ENCODE results near the gene EIF2S1. TPM values are rescaled to one million over a fixed set of nuclear protein-coding genes. Genes with fewer than 3 reads are reported as not detected.

EIF2S1 gene
- total and polyA plus RNA-seq, 2 of the 13 experiments (the other 11 are each of a cell fraction or from before 2014, with no cell fraction given) = 49.1 to 246 TPM

DNA sequence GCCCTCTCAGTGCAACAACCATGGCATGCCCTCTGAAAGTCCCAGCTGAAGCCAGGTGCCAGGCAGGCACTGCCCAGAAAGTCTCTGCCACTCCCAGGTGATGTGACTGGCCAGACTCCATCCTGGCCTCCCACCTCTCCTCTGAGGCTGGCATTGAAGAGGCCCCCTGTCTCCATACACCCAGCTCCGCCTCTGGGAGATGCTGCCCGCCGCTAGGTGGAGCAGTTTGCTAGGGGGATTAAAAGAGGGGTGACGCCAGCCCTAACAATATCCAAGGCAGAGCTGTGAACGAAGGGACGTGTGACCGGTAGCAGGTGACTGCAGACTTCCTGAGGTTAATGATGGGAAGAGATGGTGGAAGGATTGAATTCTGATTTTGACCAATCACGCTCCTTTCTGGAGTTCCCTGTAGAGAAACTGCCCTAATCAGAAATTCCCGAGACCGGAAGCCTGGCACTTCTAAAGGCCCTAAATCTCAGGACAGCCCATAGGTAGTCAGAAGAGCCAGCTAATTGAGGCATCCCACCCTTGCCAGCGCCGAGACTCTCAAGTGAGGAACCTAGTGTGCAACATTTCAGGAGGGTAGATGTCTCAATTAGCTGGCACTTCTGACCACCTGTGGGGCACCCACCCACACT lies 60.1 kb downstream of the EIF2S1 start:
- no TSS peak for BruUV-seq (replicated peaks)
- DNase-seq (ENCODE audit: low spot score) (peak; percentile 32), ATAC-seq (peak; percentile 90), FAIRE-seq (no peak)
- Histone ChIP-seq H3K36me3 (replicated peaks in 1 of 2; ENCODE audit: control insufficient read depth in 1 of 2, insufficient read depth in 2 of 2, low read length in 2 of 2) (no peaks in the 10 kb centered on the region), H3K9me3 (ENCODE audit: low read length) (no peaks in the 10 kb centered on the region), H2AFZ (ENCODE audit: low read length) (no peak overlapping the region), H3K79me2 (ENCODE audit: insufficient read depth, low read length) (no peaks in the 10 kb centered on the region), H3K4me2 (ENCODE audit: low read depth, low read length) (peak overlapping the region; percentile 14; the same call in 1 of the 2 replicates), H4K20me1 (ENCODE audit: insufficient read depth, low read length) (no peaks in the 10 kb centered on the region), H3K27ac (ENCODE audit: extremely low read length, insufficient read depth, low read length) (no peak overlapping the region), H3K27me3 (ENCODE audit: control insufficient read depth in 1 of 2, insufficient read depth in 2 of 2, low read length in 2 of 2) (peaks cover 2 to 6% of the 10 kb centered on the region in 2 experiments; a peak in 3 of 5 replicates), H3K4me1 (ENCODE audit: insufficient read depth, low read length) (peaks cover 10% of the 10 kb centered on the region; the same call in 1 of the 2 replicates), H3K4me3 (replicated peaks in 1 of 3; ENCODE audit: insufficient read depth in 1 of 3, low read depth in 2 of 3, low read length in 3 of 3) (no peak overlapping the region), H3K9ac (ENCODE audit: insufficient read depth, low read depth, low read length) (no peak overlapping the region)
- ChIA-PET CTCF (ENCODE audit: low intra/inter-chr PET ratio, low total read pairs) (interaction anchor here (0.8 kb wide), 1 partner anchor 1061 kb away, joined by 3 read pairs; no protein-coding TSS in a partner anchor), POLR2A (no interaction called here)
- WGBS (ENCODE audit: low lambda C conversion rate) = 12% methylated on average over 10 of the region's 12 CpGs
- TF ChIP-seq, protein P1, sequence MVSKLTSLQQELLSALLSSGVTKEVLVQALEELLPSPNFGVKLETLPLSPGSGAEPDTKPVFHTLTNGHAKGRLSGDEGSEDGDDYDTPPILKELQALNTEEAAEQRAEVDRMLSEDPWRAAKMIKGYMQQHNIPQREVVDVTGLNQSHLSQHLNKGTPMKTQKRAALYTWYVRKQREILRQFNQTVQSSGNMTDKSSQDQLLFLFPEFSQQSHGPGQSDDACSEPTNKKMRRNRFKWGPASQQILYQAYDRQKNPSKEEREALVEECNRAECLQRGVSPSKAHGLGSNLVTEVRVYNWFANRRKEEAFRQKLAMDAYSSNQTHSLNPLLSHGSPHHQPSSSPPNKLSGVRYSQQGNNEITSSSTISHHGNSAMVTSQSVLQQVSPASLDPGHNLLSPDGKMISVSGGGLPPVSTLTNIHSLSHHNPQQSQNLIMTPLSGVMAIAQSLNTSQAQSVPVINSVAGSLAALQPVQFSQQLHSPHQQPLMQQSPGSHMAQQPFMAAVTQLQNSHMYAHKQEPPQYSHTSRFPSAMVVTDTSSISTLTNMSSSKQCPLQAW (CRISPR knock-in tag; IDR thresholded peaks at IDR 0.05) = no peak
- peak; percentile 60 for TF ChIP-seq STAG1 (CRISPR knock-in tag; IDR thresholded peaks at IDR 0.05)
- TF ChIP-seq ZNF770 (CRISPR knock-in tag; IDR thresholded peaks at IDR 0.05) = 0 out of 2 replicates have a peak, but pooled peaks have one; percentile 13
- peak; percentile 95 for TF ChIP-seq ZNF317 (CRISPR knock-in tag; IDR thresholded peaks at IDR 0.05)
- no peak for TF ChIP-seq ZBTB26 (CRISPR knock-in tag; IDR thresholded peaks at IDR 0.05; ENCODE audit: borderline replicate concordance)
- no peak for TF ChIP-seq FLYWCH1 (CRISPR knock-in tag; IDR thresholded peaks at IDR 0.05)
- TF ChIP-seq, protein P2, sequence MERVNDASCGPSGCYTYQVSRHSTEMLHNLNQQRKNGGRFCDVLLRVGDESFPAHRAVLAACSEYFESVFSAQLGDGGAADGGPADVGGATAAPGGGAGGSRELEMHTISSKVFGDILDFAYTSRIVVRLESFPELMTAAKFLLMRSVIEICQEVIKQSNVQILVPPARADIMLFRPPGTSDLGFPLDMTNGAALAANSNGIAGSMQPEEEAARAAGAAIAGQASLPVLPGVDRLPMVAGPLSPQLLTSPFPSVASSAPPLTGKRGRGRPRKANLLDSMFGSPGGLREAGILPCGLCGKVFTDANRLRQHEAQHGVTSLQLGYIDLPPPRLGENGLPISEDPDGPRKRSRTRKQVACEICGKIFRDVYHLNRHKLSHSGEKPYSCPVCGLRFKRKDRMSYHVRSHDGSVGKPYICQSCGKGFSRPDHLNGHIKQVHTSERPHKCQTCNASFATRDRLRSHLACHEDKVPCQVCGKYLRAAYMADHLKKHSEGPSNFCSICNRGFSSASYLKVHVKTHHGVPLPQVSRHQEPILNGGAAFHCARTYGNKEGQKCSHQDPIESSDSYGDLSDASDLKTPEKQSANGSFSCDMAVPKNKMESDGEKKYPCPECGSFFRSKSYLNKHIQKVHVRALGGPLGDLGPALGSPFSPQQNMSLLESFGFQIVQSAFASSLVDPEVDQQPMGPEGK (CRISPR knock-in tag; IDR thresholded peaks at IDR 0.05) = peak; percentile 41; the same call in 1 of the 2 replicates
- TF ChIP-seq, protein P3, sequence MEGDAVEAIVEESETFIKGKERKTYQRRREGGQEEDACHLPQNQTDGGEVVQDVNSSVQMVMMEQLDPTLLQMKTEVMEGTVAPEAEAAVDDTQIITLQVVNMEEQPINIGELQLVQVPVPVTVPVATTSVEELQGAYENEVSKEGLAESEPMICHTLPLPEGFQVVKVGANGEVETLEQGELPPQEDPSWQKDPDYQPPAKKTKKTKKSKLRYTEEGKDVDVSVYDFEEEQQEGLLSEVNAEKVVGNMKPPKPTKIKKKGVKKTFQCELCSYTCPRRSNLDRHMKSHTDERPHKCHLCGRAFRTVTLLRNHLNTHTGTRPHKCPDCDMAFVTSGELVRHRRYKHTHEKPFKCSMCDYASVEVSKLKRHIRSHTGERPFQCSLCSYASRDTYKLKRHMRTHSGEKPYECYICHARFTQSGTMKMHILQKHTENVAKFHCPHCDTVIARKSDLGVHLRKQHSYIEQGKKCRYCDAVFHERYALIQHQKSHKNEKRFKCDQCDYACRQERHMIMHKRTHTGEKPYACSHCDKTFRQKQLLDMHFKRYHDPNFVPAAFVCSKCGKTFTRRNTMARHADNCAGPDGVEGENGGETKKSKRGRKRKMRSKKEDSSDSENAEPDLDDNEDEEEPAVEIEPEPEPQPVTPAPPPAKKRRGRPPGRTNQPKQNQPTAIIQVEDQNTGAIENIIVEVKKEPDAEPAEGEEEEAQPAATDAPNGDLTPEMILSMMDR (CRISPR knock-in tag; IDR thresholded peaks at IDR 0.05) = peak; percentile 80
- TF ChIP-seq PITX1 (CRISPR knock-in tag; IDR thresholded peaks at IDR 0.05) = peak; percentile 88
- TF ChIP-seq ERF (CRISPR knock-in tag; IDR thresholded peaks at IDR 0.05) = no peak
- 0 out of 2 replicates have a peak, but pooled peaks have one; percentile 19 for TF ChIP-seq SMC3 (IDR thresholded peaks at IDR 0.05; ENCODE audit: low read length)
- no peak for TF ChIP-seq ZNF33A (CRISPR knock-in tag; IDR thresholded peaks at IDR 0.05; ENCODE audit: borderline replicate concordance)
- no peak for TF ChIP-seq ATM (IDR thresholded peaks at IDR 0.05; ENCODE audit: borderline replicate concordance)
- no peak for TF ChIP-seq ZNF589 (CRISPR knock-in tag; conservative IDR thresholded peaks at IDR 0.05)
- peak; percentile 61 for TF ChIP-seq XRCC5 (optimal IDR thresholded peaks at IDR 0.05; ENCODE audit: low read length)
- intact Hi-C loops (cut with micrococcal nuclease; ENCODE audit: unreplicated experiment) (loop anchor here (10.0 kb wide), 2 partner anchors 245 to 285 kb away; partner anchors contain the start of gene RDH12), in situ Hi-C loops (cut with HindIII; ENCODE audit: extremely low pct_ligation_motif_present, low pct_unique_long_range_greater_than_20kb) (loop anchor here (5.0 kb wide), 1 partner anchor 147 kb away; no protein-coding TSS in a partner anchor)
